ACC112 (cell line): Measurements from ENCODE around the gene CERS4.

ENCODE experiments used
- H2AFZ ChIP-seq: fragments of 200-600 bp; sonication (generic); one replicate; pipeline ENCODE4 v1.6.0; 2017; ENCODE audit warnings: antibody characterized with exemption, low read length; ENCODE audit not compliant: unreplicated experiment
- H3K27ac ChIP-seq: fragments of 200-600 bp; sonication (generic); 2 replicates; pipeline ENCODE4 v1.5.1; 2014; ENCODE audit warnings: low read depth, mild to moderate bottlenecking, antibody characterized with exemption, low read length, moderate library complexity
- H3K27me3 ChIP-seq: fragments of 200-600 bp; sonication (generic); 2 replicates; pipeline ENCODE4 v1.6.1; 2014; ENCODE audit warnings: mild to moderate bottlenecking, antibody characterized with exemption, low read length, moderate library complexity, mixed read lengths; ENCODE audit not compliant: insufficient read depth
- H3K36me3 ChIP-seq: fragments of 200-600 bp; sonication (generic); 2 replicates; pipeline ENCODE4 v1.6.1; 2016; ENCODE audit warnings: mild to moderate bottlenecking, antibody characterized with exemption, low read length, moderate library complexity, mixed read lengths; ENCODE audit not compliant: insufficient read depth
- H3K4me1 ChIP-seq: fragments of 200-600 bp; sonication (generic); one replicate; pipeline ENCODE4 v1.6.1; 2016; ENCODE audit warnings: low read length, mixed read lengths; ENCODE audit not compliant: insufficient read depth, unreplicated experiment, control insufficient read depth
- H3K4me3 ChIP-seq: fragments of 200-600 bp; sonication (generic); 2 replicates; pipeline ENCODE4 v1.5.1; 2014; ENCODE audit warnings: mild to moderate bottlenecking, low read depth, low read length
- H3K79me2 ChIP-seq: fragments of 200-600 bp; sonication (generic); one replicate; pipeline ENCODE4 v1.6.0; 2016; ENCODE audit warnings: low read length; ENCODE audit not compliant: control insufficient read depth, unreplicated experiment, insufficient read depth

Gene CERS4, protein sequence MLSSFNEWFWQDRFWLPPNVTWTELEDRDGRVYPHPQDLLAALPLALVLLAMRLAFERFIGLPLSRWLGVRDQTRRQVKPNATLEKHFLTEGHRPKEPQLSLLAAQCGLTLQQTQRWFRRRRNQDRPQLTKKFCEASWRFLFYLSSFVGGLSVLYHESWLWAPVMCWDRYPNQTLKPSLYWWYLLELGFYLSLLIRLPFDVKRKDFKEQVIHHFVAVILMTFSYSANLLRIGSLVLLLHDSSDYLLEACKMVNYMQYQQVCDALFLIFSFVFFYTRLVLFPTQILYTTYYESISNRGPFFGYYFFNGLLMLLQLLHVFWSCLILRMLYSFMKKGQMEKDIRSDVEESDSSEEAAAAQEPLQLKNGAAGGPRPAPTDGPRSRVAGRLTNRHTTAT

DNA sequence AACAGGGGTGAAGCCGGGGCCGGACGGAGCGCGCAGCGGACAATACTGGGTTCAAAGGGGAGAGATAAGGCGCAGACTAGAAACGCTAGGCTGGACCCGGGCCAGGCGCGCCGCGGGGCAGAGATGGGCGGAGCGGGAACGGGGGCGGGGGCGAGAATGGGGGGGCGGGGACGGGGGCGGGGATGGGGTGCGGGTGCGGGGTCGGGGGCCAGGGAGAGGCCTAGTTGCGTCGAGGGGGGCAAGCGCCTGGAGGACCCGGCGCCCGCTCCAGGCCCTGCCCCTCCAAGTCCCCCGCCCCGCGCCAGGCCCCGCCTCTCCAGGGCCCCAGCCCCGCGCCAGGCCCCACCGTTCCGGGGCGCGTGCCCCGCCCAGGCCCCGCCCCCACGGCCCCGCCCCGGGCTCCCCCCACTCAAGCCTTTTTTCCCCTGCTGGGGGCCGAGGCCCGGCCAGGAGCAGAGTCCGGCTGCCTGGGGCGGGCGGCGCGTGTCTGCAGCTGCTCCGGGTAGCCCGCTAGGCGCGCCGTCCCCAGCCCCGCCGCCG is at the start of gene CERS4:
TSS of gene CERS4 (plus strand) at position 449 of the 540 bp plus-strand sequence. CDS start 41,707 bp downstream, outside the sequence.
- Histone ChIP-seq H3K4me3 (peak within 1 kb of the TSS; percentile 82), H3K27ac (no peak within 1 kb of the TSS), H3K27me3 (no peaks in the 10 kb centered on the region; the same call in 1 of the 2 replicates), H3K79me2 (no peaks in the 10 kb centered on the region), H3K36me3 (no peaks in the 10 kb centered on the region), H3K4me1 (peaks cover 3% of the 10 kb centered on the region), H2AFZ (peak within 1 kb of the TSS; percentile 60)

DNA sequence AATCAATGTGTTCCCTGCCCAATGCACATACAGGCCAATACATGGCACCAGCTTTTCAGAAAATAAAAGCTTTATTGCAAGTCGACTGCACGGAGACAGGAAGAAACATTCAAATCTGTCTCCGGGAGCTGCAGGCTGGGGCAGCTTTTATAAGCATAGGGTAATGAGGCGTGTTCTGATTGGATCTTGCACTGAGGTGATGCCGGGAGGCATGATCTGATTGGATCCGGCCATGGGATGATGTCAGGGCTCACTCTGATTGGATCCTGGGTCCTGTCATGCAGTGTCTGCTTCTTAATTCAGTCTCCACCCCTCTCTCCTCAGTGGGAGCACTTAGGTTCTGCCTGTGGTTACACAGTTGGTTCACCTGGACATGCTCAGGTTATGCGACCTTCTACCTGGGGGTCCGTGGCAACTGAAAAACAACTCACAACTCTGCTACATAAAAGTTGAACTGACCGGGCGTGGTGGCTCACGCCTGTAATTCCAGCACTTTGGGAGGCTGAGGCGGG is 48.0 kb upstream of the CERS4 start:
- H3K27ac ChIP-seq, result no peak overlapping the region
- H3K4me3 ChIP-seq, result no peak overlapping the region
- H3K36me3 ChIP-seq, result no peaks in the 10 kb centered on the region
- no peak overlapping the region for H2AFZ ChIP-seq
- no peaks in the 10 kb centered on the region for H3K4me1 ChIP-seq
- no peaks in the 10 kb centered on the region for H3K79me2 ChIP-seq
- peaks cover 5% of the 10 kb centered on the region; the same call in 1 of the 2 replicates for H3K27me3 ChIP-seq

- Histone ChIP-seq H3K27ac (no peak overlapping the region), H3K79me2 (no peaks in the 10 kb centered on the region), H2AFZ (no peak overlapping the region), H3K4me3 (no peak overlapping the region), H3K4me1 (no peaks in the 10 kb centered on the region), H3K36me3 (no peaks in the 10 kb centered on the region), H3K27me3 (no peaks in the 10 kb centered on the region)
Measured at GRCh38 chr19:8163759-8164158, 45.4 kb upstream of the CERS4 start.

GRCh38 chr19:8167985-8168384 is 41.2 kb upstream of the CERS4 start:
- H3K4me1 ChIP-seq, result no peaks in the 10 kb centered on the region
- no peaks in the 10 kb centered on the region for H3K36me3 ChIP-seq
- no peaks in the 10 kb centered on the region; the same call in 1 of the 2 replicates for H3K27me3 ChIP-seq
- no peaks in the 10 kb centered on the region for H3K79me2 ChIP-seq
- no peak overlapping the region for H3K27ac ChIP-seq
- H2AFZ ChIP-seq, result no peak overlapping the region
- H3K4me3 ChIP-seq, result no peak overlapping the region

DNA sequence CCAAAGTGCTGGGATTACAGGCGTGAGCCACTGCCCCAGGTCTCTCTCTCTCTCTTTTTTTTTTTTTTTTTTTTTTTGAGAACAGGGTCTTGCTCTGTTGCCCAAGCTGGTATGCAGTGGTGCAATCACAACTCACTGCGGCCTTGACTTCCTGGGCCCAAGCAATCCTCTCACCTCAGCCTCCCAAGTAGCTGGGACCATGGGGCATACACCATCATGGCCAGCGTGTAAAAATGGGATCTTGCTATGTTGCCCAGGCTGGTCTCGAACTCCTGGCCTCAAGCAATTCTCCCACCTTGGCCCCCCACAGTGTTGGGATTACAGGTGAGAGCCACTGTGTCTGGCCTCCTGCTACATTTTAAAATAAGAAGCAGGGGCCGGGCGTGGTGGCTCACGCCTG is 40.6 kb upstream of the CERS4 start:
- no peaks in the 10 kb centered on the region for H3K79me2 ChIP-seq
- H3K4me3 ChIP-seq, result no peak overlapping the region
- no peaks in the 10 kb centered on the region for H3K36me3 ChIP-seq
- H3K27me3 ChIP-seq, result no peaks in the 10 kb centered on the region; the same call in 1 of the 2 replicates
- no peak overlapping the region for H2AFZ ChIP-seq
- H3K4me1 ChIP-seq, result no peaks in the 10 kb centered on the region
- no peak overlapping the region for H3K27ac ChIP-seq

DNA sequence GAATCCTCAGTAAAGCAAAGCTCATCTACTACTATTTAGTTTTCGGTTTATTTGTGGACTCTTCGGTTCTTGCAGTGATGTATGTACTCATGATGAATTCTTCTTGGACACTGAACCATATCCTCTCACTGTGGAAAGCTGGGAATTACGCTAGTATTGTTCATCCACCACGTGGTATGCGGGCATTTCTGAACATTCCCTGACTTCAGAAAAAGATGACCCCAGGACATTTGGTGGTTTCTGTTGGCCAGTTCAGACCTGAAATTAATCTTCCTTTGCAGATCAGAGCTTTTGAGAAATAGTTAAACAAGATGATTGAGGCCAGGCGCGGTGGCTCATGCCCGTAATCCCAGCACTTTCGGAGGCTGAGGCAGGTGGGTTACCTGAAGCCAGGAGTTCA is 34.5 kb upstream of the CERS4 start:
- no peak overlapping the region for H3K27ac ChIP-seq
- no peak overlapping the region for H2AFZ ChIP-seq
- H3K79me2 ChIP-seq, result no peaks in the 10 kb centered on the region
- no peaks in the 10 kb centered on the region; the same call in 1 of the 2 replicates for H3K27me3 ChIP-seq
- H3K4me1 ChIP-seq, result no peaks in the 10 kb centered on the region
- H3K4me3 ChIP-seq, result no peak overlapping the region
- no peaks in the 10 kb centered on the region for H3K36me3 ChIP-seq

GRCh38 chr19:8180018-8180417 is 29.2 kb upstream of the CERS4 start:
- Histone ChIP-seq H3K79me2 (no peaks in the 10 kb centered on the region), H3K36me3 (no peaks in the 10 kb centered on the region), H3K27me3 (no peaks in the 10 kb centered on the region), H3K4me1 (no peaks in the 10 kb centered on the region), H3K27ac (no peak overlapping the region), H3K4me3 (no peak overlapping the region), H2AFZ (no peak overlapping the region)

DNA sequence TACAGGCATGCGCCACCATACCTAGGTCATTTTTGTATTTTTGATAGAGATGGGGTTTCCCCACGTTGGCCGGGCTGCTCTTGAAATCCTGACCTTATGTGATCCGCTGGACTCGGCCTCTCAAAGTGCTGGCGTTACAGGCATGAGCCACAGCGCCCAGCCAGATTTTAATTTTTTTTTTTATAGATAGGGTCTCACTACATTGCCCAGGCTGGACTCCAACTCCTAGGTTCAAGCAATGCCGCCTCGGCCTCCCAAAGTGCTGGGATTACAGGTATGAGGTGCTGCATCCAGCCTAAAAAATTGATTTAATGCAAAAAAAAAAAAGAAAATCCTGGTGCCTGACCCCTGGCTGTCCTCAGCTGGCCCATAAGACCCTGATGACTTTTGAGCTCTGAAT is 24.9 kb upstream of the CERS4 start:
- Histone ChIP-seq H3K4me3 (no peak overlapping the region), H3K27ac (no peak overlapping the region), H3K79me2 (no peaks in the 10 kb centered on the region), H2AFZ (no peak overlapping the region), H3K36me3 (no peaks in the 10 kb centered on the region), H3K27me3 (no peaks in the 10 kb centered on the region), H3K4me1 (no peaks in the 10 kb centered on the region)

DNA sequence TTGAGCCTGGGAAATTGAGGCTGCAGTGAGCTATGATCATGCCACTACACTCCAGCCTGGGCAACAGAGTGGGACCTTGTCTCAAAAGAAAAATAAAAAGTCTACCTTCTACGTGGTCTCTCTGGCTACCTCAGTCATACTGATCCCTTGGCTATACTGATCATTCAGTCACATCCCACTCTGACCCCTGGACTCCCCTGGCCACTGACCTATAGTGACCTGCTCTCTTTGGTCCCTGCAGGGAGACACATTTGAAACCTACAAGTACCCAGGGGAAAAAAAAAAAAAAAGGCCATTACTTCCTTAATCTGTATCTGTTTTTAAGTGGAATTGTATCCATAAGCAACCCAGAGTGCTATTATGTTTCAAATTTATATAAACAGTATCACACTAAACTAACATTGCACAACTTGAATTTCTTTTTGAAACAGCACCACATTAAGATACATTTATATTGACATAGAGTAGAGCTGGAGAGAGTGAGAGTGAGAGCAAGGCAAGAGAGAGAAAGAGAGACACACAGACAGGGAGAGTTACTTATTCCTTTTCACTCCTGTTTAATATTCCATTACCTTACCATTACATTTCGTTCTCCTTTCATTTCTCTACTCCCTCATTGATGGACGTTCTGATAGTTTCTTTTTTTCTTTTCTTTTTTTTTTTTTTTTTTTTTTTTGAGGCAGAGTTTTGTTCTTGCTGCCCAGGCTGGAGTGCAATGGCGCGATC is 23.7 kb upstream of the CERS4 start:
- no peak overlapping the region for H3K27ac ChIP-seq
- H3K4me1 ChIP-seq, result no peaks in the 10 kb centered on the region
- H2AFZ ChIP-seq, result no peak overlapping the region
- no peaks in the 10 kb centered on the region for H3K36me3 ChIP-seq
- H3K4me3 ChIP-seq, result no peak overlapping the region
- H3K27me3 ChIP-seq, result no peaks in the 10 kb centered on the region
- H3K79me2 ChIP-seq, result no peaks in the 10 kb centered on the region

DNA sequence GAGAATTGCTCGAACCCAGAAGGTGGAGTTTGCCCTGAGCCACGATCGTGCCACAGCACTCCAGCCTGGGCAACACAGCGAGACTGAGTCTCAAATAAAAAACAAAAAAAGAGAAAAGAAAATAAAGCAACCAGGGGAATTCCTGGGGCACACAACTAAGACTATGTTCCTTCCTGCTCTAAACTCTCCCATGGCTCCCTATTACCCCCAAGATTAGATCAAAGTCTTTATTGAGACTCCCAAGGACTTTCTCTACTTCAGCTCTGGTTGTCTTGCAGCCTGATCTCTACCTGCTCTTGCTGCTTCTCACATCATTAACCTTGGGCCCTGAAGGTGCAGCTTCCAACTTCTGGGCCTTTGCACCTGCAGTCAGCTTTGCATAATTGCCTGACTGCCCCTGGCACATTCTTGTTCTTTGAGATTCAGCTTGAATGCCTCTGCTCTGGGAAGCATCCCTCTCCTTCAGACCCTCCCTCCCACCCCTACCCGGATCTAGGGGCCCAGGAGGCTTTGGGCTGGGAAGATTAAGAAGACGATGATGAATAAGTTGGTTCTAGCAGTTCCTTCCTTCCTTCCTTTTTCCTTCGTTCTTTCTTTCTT is 16.8 kb upstream of the CERS4 start:
- Histone ChIP-seq H3K27me3 (no peaks in the 10 kb centered on the region), H3K79me2 (no peaks in the 10 kb centered on the region), H3K4me1 (peaks cover 3% of the 10 kb centered on the region), H2AFZ (no peak overlapping the region), H3K27ac (no peak overlapping the region), H3K4me3 (no peak overlapping the region), H3K36me3 (no peaks in the 10 kb centered on the region)
